ENCODE measurements around the gene ZSWIM7.

The ZSWIM7 gene

GRCh38 chr17:16019347-16019746 is 19.8 kb upstream of the ZSWIM7 start:
- no peak for TF ChIP-seq CTCF (IDR thresholded peaks at IDR 0.05; ENCODE audit: low read length, missing control alignments)
- DNase-seq (ENCODE audit: low read depth): no peak
- no peak overlapping the region for H3K4me3 ChIP-seq (replicated peaks; ENCODE audit: low read depth, low read length)

- peak; percentile 73 for TF ChIP-seq CTCF (IDR thresholded peaks at IDR 0.05; ENCODE audit: low read length, missing control alignments)
Observed at GRCh38 chr17:16013943-16014407, 14.5 kb upstream of the ZSWIM7 start.

GRCh38 chr17:16007439-16007838 is 7.9 kb upstream of the ZSWIM7 start:
- TF ChIP-seq CTCF (IDR thresholded peaks at IDR 0.05; ENCODE audit: low read length, missing control alignments): no peak
- DNase-seq (ENCODE audit: low read depth): peak; percentile 17
- H3K4me3 ChIP-seq (replicated peaks; ENCODE audit: low read depth, low read length): no peak overlapping the region

More at GRCh38 chr17:16013943-16014407, 14.5 kb upstream of the ZSWIM7 start:
- peak; percentile 91 for DNase-seq (ENCODE audit: low read depth)
- H3K4me3 ChIP-seq (replicated peaks; ENCODE audit: low read depth, low read length): no peak overlapping the region

- no peak for DNase-seq (ENCODE audit: low read depth)
- TF ChIP-seq CTCF (IDR thresholded peaks at IDR 0.05; ENCODE audit: low read length, missing control alignments): no peak
- H3K4me3 ChIP-seq (replicated peaks; ENCODE audit: low read depth, low read length): no peak overlapping the region
Observed at GRCh38 chr17:16005636-16006035, 6.1 kb upstream of the ZSWIM7 start.

GRCh38 chr17:16003841-16004240 is 4.3 kb upstream of the ZSWIM7 start:
- peak; percentile 61 for DNase-seq (ENCODE audit: low read depth)
- no peak overlapping the region for H3K4me3 ChIP-seq (replicated peaks; ENCODE audit: low read depth, low read length)
- no peak for TF ChIP-seq CTCF (IDR thresholded peaks at IDR 0.05; ENCODE audit: low read length, missing control alignments)

- H3K4me3 ChIP-seq (replicated peaks; ENCODE audit: low read depth, low read length): no peak overlapping the region
- TF ChIP-seq CTCF (IDR thresholded peaks at IDR 0.05; ENCODE audit: low read length, missing control alignments): no peak
- DNase-seq (ENCODE audit: low read depth): no peak
Observed at GRCh38 chr17:16002708-16003260, 3.3 kb upstream of the ZSWIM7 start.

- peak overlapping the region; percentile 74 for H3K4me3 ChIP-seq (replicated peaks; ENCODE audit: low read depth, low read length)
- no peak for TF ChIP-seq CTCF (IDR thresholded peaks at IDR 0.05; ENCODE audit: low read length, missing control alignments)
- peak; percentile 47 for DNase-seq (ENCODE audit: low read depth)
Observed at GRCh38 chr17:16001226-16001897, 1.9 kb upstream of the ZSWIM7 start.

Data from fibroblast of pulmonary artery (primary cell).